HepG2 (cell line): ENCODE data around the gene C5orf15. TPM values are rescaled to one million over a fixed set of nuclear protein-coding genes. Genes with fewer than 3 reads are reported as not detected.

ENCODE experiments used
- ATAC-seq: fragments of 200-7000 bp; cut with Tn5 transposase; 3 replicates; pipeline ENCODE4 v1.9.1; 2020; ENCODE audit warnings: mild to moderate bottlenecking, moderate library complexity
- BruUV-seq: library from RNA; stranded (reverse); fragments of 400-500 nt; replicated peaks from 2 replicates; lab custom pipeline; 2021; lab: Mats Ljungman, UMichigan
- CTCF ChIA-PET: fragments of 300-600 bp; formaldehyde crosslinking; extraction: SDS; loops from one replicate; lab custom pipeline; 2021; ENCODE audit warnings: low total read pairs, inconsistent platforms, low intra/inter-chr PET ratio; lab: Yijun Ruan, JAX
- POLR2A ChIA-PET: fragments of 350-600 bp; sonication (Branson Sonifier 250); formaldehyde crosslinking; loops from one replicate; lab custom pipeline; 2020; ENCODE audit warnings: antibody characterized with exemption, inconsistent platforms; lab: Yijun Ruan, JAX
- DNase-seq: peaks from one replicate; pipeline ENCODE4 v3.0.0-alpha.2; 2015; ENCODE audit warnings: low spot score
- FAIRE-seq: peaks from 3 replicates; lab custom pipeline; 2011; peaks lifted over from hg19 to GRCh38; lab: Jason Lieb, UNC
- H2AFZ ChIP-seq: one replicate; pipeline ENCODE4 v1.6.1; 2011; ENCODE audit warnings: low read length, inconsistent platforms
- H3K27ac ChIP-seq: fragments of 300-600 bp; 3 replicates; pipeline ENCODE4 v1.8.0; 2011; ENCODE audit warnings: mixed run types, mild to moderate bottlenecking, mixed read lengths, low read length, inconsistent platforms; ENCODE audit not compliant: insufficient read depth; ENCODE audit errors: extremely low read length
- H3K27me3 ChIP-seq, 2 experiments: fragments of 200-600 bp in 1 of 2; 2 replicates in 1 of 2; 3 replicates in 1 of 2; pipeline versions ENCODE4 v1.6.0 to v1.8.0; 2011; ENCODE audit warnings: low read length in 2 of 2, mild to moderate bottlenecking in 2 of 2, moderate library complexity in 2 of 2, inconsistent platforms in 1 of 2; ENCODE audit not compliant: insufficient read depth in 2 of 2, control insufficient read depth in 1 of 2
- H3K36me3 ChIP-seq, 2 experiments: fragments of 200-600 bp in 1 of 2; replicated peaks in 1 of 2; 2 replicates in 1 of 2; 3 replicates in 1 of 2; pipeline versions ENCODE4 v1.5.1 to v1.8.0; 2011; ENCODE audit warnings: low read length in 2 of 2, inconsistent platforms in 1 of 2; ENCODE audit not compliant: insufficient read depth in 2 of 2, control insufficient read depth in 1 of 2
- H3K4me1 ChIP-seq: 2 replicates; pipeline ENCODE4 v1.5.1; 2012; ENCODE audit warnings: low read length, inconsistent platforms; ENCODE audit not compliant: insufficient read depth
- H3K4me2 ChIP-seq: 2 replicates; pipeline ENCODE4 v1.6.0; 2011; ENCODE audit warnings: low read depth, low read length, inconsistent platforms
- H3K4me3 ChIP-seq, 3 experiments: fragments of 200-600 bp in 1 of 3; sonication (generic), shearing (Covaris generic) in 1 of 3; replicated peaks in 1 of 3; 2 replicates each; pipeline ENCODE4 v1.5.1; 2011 to 2016; ENCODE audit warnings: low read length in 3 of 3, inconsistent platforms in 2 of 3, low read depth in 2 of 3, mild to moderate bottlenecking in 2 of 3, control low read depth in 1 of 3, mixed read lengths in 1 of 3; ENCODE audit not compliant: insufficient read depth in 1 of 3
- H3K79me2 ChIP-seq: one replicate; pipeline ENCODE4 v1.6.1; 2011; ENCODE audit warnings: low read length, inconsistent platforms; ENCODE audit not compliant: insufficient read depth
- H3K9ac ChIP-seq: 2 replicates; pipeline ENCODE4 v1.6.0; 2011; ENCODE audit warnings: mild to moderate bottlenecking, low read depth, low read length, inconsistent platforms; ENCODE audit not compliant: insufficient read depth
- H3K9me3 ChIP-seq: 2 replicates; pipeline ENCODE4 v1.5.1; 2012; ENCODE audit warnings: mild to moderate bottlenecking, low read length
- H4K20me1 ChIP-seq: 2 replicates; pipeline ENCODE4 v1.6.0; 2011; ENCODE audit warnings: inconsistent platforms, mild to moderate bottlenecking, low read length, moderate library complexity; ENCODE audit not compliant: insufficient read depth
- FOXO4 ChIP-seq: sonication (generic); formaldehyde crosslinking; conservative IDR thresholded peaks from 2 replicates; pipeline ENCODE4 v1.8.1; 2023; ENCODE audit warnings: missing genetic modification reagents
- JARID2 ChIP-seq: sonication (generic); formaldehyde crosslinking; IDR thresholded peaks from 2 replicates; pipeline ENCODE4 v1.8.1; 2023; ENCODE audit warnings: missing genetic modification reagents, inconsistent platforms; ENCODE audit not compliant: insufficient replicate concordance
- MEF2D ChIP-seq: sonication (generic); formaldehyde crosslinking; IDR thresholded peaks from 2 replicates; pipeline ENCODE4 v1.5.1; 2020; ENCODE audit warnings: mild to moderate bottlenecking, missing genetic modification reagents
- NKX3-1 ChIP-seq: sonication (generic); formaldehyde crosslinking; IDR thresholded peaks from 2 replicates; pipeline ENCODE4 v1.5.0; 2020; ENCODE audit warnings: missing genetic modification reagents
- ZFP62 ChIP-seq: sonication (generic); formaldehyde crosslinking; IDR thresholded peaks from 2 replicates; pipeline ENCODE4 v1.4.0; 2020; ENCODE audit warnings: missing genetic modification reagents
- ZNF205 ChIP-seq: IDR thresholded peaks from 2 replicates; pipeline ENCODE4 v1.6.1; 2018; ENCODE audit warnings: missing biosample characterization, missing genetic modification reagents
- ZNF292 ChIP-seq: sonication (generic); formaldehyde crosslinking; IDR thresholded peaks from 2 replicates; pipeline ENCODE4 v1.8.1; 2022; ENCODE audit warnings: mild to moderate bottlenecking, low read depth, missing genetic modification reagents, borderline replicate concordance
- ZSCAN22 ChIP-seq: sonication (generic); formaldehyde crosslinking; IDR thresholded peaks from 2 replicates; pipeline ENCODE4 v1.4.0; 2020; ENCODE audit warnings: mild to moderate bottlenecking, missing genetic modification reagents
- WGBS: methylation state at CpG from one replicate; pipeline ENCODE4 v1.1.6; 2017; ENCODE audit warnings: low lambda C conversion rate; 5-methylcytosine and 5-hydroxymethylcytosine counted together
- in situ Hi-C: cut with HindIII; loops from 2 replicates; pipeline ENCODE4 v1.10.0; 2017; ENCODE audit warnings: low pct_unique_long_range_greater_than_20kb; ENCODE audit not compliant: extremely low pct_ligation_motif_present
- intact Hi-C: fragments of 100-400 bp; cut with micrococcal nuclease; formaldehyde crosslinking; loops from one replicate; pipeline ENCODE4 v1.10.0; 2022; ENCODE audit not compliant: unreplicated experiment
- polyA plus RNA-seq, 8 experiments: library from polyadenylated mRNA; depleted of rRNA in 3 of 8; stranded (reverse) in 7 of 8; unstranded in 1 of 8; fragments of >200 nt; fragmentation: Illumina TruSeq in 4 of 8; extraction: Trizol in 4 of 8; gene quantifications; 2 replicates each; pipeline versions ENCODE4 v1.2.1 to v1.2.3, GENCODE V29; 2011 to 2016; ENCODE audit warnings: low read depth in 4 of 8, missing spikeins in 1 of 8, mixed read lengths in 1 of 8; ENCODE audit not compliant: insufficient read depth in 1 of 8
- total RNA-seq, 5 experiments: library from RNA; depleted of rRNA; stranded (reverse); fragments of >200 nt; fragmentation: Illumina TruSeq; extraction: Trizol; gene quantifications; 2 replicates each; pipeline ENCODE4 v1.2.3, GENCODE V29; 2016; ENCODE audit warnings: low read depth in 1 of 5

C5orf15 gene
- total and polyA plus RNA-seq, 2 of the 13 experiments (the other 11 are each of a cell fraction or from before 2014, with no cell fraction given) = 58.5 to 82.7 TPM

- WGBS = 34% methylated on average over 6 of the region's 7 CpGs
Measured at GRCh38 chr5:133921069-133921468, 47.4 kb downstream of the C5orf15 start.

More at GRCh38 chr5:133921069-133921468, 47.4 kb downstream of the C5orf15 start:
- no peak overlapping the region for H3K9ac ChIP-seq
- no peak for ATAC-seq
- peaks cover 6 to 25% of the 10 kb centered on the region in 2 experiments; a peak in 4 of 5 replicates for H3K27me3 ChIP-seq
- CTCF ChIA-PET = no interaction called here
- TF ChIP-seq ZSCAN22 (CRISPR knock-in tag) (no peak), ZNF205 (no peak), ZFP62 (CRISPR knock-in tag) (no peak), ZNF292 (CRISPR knock-in tag) (no peak), NKX3-1 (CRISPR knock-in tag) (no peak), FOXO4 (no peak), JARID2 (CRISPR knock-in tag) (no peak), MEF2D (CRISPR knock-in tag) (no peak)
- TF ChIP-seq, all 625 proteins: peak for 0
- Histone ChIP-seq H3K27ac (no peak overlapping the region), H3K36me3 (no peaks in the 10 kb centered on the region), H3K9me3 (no peaks in the 10 kb centered on the region), H3K4me1 (0 out of 2 replicates have a peak, but pooled peaks cover under 1% of the 10 kb centered on the region), H3K79me2 (no peaks in the 10 kb centered on the region), H2AFZ (no peak overlapping the region), H3K4me2 (no peak overlapping the region), H3K4me3 (no peak overlapping the region), H4K20me1 (no peaks in the 10 kb centered on the region)
- intact Hi-C loops (no loop called here), in situ Hi-C loops (no loop called here)
- no TSS peak for BruUV-seq
- POLR2A ChIA-PET = no interaction called here
- FAIRE-seq (no peak), DNase-seq (no peak)
